SK-N-SH (cell line): ENCODE data around the gene CFAP69.

Experiments
- CTCF ChIP-seq: fragments of 200-600 bp; sonication (generic); IDR thresholded peaks from 2 replicates; pipeline ENCODE4 v1.6.1; 2017; ENCODE audit warnings: antibody characterized with exemption, mild to moderate bottlenecking, moderate library complexity
- FOSL2 ChIP-seq: IDR thresholded peaks from 2 replicates; pipeline ENCODE4 v1.4.0; 2012; ENCODE audit warnings: low read depth, mild to moderate bottlenecking, moderate library complexity, borderline replicate concordance
- POLR2AphosphoS5 ChIP-seq: IDR thresholded peaks from 2 replicates; pipeline ENCODE4 v1.6.1; 2012; ENCODE audit warnings: low read depth, low read length
- TF ChIP-seq, protein P1 (sequence below): IDR thresholded peaks from 2 replicates; pipeline ENCODE4 v1.4.0; 2012; ENCODE audit warnings: low read depth, borderline replicate concordance

DNA sequence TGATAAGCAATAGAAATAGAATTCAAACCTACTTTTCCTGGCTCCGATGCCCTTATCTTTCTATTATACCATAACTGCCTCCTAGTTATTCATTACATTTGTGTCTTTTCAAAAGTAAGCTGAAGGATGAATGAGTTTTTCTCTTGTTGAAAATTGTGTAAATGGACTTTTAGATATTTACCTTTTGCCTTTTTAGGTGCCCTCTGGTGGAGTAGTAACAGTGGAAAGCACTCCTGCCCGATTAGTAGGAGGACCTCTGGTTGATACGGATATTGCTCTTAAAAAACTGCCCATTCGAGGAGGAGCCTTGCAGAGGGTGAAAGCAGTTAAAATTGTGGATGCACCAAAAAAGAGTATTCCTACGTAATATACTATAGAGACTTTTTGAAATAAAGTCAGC is 64.9 kb downstream of the CFAP69 start:
- TF ChIP-seq CTCF (no peak), POLR2AphosphoS5 (no peak), FOSL2 (no peak)
- TF ChIP-seq, protein P1, sequence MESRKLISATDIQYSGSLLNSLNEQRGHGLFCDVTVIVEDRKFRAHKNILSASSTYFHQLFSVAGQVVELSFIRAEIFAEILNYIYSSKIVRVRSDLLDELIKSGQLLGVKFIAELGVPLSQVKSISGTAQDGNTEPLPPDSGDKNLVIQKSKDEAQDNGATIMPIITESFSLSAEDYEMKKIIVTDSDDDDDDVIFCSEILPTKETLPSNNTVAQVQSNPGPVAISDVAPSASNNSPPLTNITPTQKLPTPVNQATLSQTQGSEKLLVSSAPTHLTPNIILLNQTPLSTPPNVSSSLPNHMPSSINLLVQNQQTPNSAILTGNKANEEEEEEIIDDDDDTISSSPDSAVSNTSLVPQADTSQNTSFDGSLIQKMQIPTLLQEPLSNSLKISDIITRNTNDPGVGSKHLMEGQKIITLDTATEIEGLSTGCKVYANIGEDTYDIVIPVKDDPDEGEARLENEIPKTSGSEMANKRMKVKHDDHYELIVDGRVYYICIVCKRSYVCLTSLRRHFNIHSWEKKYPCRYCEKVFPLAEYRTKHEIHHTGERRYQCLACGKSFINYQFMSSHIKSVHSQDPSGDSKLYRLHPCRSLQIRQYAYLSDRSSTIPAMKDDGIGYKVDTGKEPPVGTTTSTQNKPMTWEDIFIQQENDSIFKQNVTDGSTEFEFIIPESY: no peak
